ENCODE data around the gene SHB.

- TF ChIP-seq CTCF (IDR thresholded peaks at IDR 0.05; ENCODE audit: poor library complexity) (no peak), EZH2 (IDR thresholded peaks at IDR 0.05; ENCODE audit: borderline replicate concordance) (no peak)
Observed at GRCh38 chr9:37971691-37972090, 97.3 kb downstream of the SHB start.
